ENCODE measurements around the gene ACAA2.

DNA sequence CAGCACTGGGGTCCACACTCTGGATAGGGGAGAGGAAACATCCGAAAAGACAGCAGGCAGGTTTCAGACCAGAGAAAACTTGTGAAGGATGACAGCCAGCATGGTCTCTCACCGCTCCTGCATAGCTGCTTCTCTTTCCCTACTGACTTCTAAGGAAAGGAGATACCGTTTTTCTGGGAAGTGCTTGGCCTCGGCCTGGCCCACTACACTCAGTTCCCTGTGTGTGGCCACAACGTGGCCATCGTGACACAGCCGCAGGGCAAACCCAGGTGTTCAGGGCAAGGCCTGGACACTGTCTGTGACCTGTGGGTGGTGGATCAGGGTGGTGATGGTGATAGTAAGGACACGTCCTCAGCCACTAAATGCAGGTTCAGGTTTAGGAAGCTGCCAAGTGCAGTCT, 34.2 kb upstream of the ACAA2 start:
- no peak for TF ChIP-seq RARB (CRISPR knock-in tag; IDR thresholded peaks at IDR 0.05)
- no peak for TF ChIP-seq CSDC2 (CRISPR knock-in tag; IDR thresholded peaks at IDR 0.05)
- TF ChIP-seq ZNF70 (CRISPR knock-in tag; IDR thresholded peaks at IDR 0.05) = no peak
- TF ChIP-seq CSRNP3 (CRISPR knock-in tag; IDR thresholded peaks at IDR 0.05) = no peak
- TF ChIP-seq ZFP3 (CRISPR knock-in tag; IDR thresholded peaks at IDR 0.05) = no peak
- TF ChIP-seq PATZ1 (CRISPR knock-in tag; IDR thresholded peaks at IDR 0.05; ENCODE audit: borderline replicate concordance) = no peak
- TF ChIP-seq ZFP30 (CRISPR knock-in tag; IDR thresholded peaks at IDR 0.05) = no peak
- TF ChIP-seq, protein P1, sequence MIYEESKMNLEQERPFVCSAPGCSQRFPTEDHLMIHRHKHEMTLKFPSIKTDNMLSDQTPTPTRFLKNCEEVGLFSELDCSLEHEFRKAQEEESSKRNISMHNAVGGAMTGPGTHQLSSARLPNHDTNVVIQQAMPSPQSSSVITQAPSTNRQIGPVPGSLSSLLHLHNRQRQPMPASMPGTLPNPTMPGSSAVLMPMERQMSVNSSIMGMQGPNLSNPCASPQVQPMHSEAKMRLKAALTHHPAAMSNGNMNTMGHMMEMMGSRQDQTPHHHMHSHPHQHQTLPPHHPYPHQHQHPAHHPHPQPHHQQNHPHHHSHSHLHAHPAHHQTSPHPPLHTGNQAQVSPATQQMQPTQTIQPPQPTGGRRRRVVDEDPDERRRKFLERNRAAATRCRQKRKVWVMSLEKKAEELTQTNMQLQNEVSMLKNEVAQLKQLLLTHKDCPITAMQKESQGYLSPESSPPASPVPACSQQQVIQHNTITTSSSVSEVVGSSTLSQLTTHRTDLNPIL (CRISPR knock-in tag; IDR thresholded peaks at IDR 0.05; ENCODE audit: low read depth) = no peak
- TF ChIP-seq SNAI2 (CRISPR knock-in tag; IDR thresholded peaks at IDR 0.05) = no peak
- TF ChIP-seq OSR1 (CRISPR knock-in tag; IDR thresholded peaks at IDR 0.05) = no peak
- no peak for TF ChIP-seq TCF4 (CRISPR knock-in tag; IDR thresholded peaks at IDR 0.05; ENCODE audit: borderline replicate concordance)
- no peak for TF ChIP-seq ZNF565 (CRISPR knock-in tag; conservative IDR thresholded peaks at IDR 0.05; ENCODE audit: low read depth)
- TF ChIP-seq BACH2 (CRISPR knock-in tag; IDR thresholded peaks at IDR 0.05; ENCODE audit: borderline replicate concordance) = no peak
